Hematopoietic multipotent progenitor cell treated with erythropoietin and hydrocortisone succinate and interleukin-3 and kit ligand, for 17 days (in vitro differentiated cells): ENCODE results near the gene BICD1.
"Not testable (repeated sequence)": the region's sequence is repeated elsewhere in the genome, so short reads cannot be mapped to it uniquely, and the experiment has no call there.

Experiments used
- DNase-seq: peaks from one replicate; pipeline ENCODE4 v3.0.0-alpha.2; 2015; ENCODE audit warnings: low spot score

Gene BICD1

DNA sequence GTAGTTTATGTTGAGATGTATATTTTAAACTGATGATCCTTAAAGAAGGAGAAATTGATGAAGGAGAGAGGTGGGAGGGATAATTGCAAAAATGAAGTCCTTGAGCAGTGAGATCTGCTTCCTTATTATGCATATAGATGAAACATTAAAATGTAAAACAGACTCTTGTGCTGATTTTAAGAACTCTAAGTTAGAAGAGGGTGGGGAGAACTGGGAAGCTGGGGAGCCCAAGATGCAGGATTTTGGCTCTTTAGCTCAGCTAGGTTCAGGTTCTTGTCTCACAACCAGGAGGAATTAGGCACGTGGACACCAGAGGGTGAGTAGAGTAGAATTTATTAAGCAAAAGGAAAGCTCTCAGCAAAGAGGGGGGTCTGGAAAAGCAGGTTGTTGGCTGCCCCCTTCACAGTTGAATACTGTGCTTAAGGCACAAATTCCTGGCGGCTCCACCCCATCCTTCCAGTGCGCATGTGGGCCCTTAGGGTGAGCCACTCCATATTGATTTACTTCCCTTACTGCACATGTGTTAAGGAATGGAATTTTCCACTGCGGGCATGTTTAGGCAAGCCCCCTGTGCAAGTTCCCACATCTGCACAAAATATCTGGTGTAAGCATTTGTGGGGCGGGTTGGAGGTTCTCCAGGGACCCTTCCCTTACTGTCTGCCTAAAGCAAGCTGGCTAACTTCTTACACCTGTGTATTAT, 141.9 kb downstream of the BICD1 start:
- no peak for DNase-seq

DNA sequence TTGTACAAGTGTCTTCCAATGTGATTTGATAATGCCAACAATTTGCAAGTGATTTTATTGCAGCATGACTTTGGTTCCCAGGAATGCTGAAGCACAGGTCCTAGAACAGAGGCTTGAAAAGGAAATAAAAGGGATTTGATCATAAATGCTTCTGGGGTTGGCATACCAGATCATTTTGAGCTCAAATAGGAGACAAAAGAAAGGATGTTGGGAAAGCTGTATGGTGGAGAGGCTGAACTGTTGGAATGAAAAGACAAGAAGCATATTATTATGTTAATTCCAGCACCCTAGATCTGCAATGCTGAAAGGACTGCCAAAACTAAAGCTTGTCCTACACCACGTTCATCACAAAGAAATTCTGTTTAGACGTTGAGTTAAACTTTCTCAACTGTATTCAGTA, 143.1 kb downstream of the BICD1 start:
- no peak for DNase-seq

DNA sequence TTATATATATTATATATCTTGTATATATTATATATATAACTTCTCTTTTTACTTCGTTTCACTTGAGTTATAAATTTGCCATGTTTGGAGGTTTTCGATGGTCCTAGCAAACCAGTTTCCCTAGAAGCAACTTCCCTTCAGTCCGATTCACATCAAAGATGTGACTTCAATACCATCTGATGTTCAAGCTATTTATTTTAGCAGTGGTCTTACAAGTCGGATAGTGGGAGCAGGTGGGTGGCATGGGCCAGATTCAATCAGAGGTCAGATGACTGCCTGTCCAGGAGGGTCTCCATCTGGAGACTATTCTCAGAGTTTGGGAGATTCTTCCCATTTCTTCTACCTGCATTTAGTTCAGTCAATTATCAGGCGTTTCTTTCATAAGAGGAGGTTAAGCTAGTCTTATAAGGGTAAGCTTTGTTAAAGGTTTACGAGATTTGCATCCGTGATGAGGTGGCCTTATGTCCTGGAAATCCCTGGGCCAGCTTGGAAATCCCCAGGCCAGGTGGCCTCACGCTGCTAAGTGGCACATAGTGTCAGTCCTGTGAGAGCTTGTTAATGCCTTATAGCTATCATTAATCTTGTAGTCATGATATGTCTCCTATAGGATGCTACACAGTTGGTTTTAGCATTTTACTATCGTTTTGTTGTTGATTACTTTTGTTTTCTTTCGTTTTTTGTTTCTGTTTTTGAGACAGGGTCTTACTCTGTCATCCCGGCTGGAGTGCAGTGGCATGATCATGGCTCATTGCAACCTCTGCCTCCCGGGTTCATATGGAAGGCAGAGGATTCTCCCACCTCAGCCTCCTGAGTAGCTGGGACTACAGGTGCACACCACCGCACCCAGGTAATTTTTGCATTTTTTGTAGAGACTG, 145.8 kb downstream of the BICD1 start:
- no peak for DNase-seq

DNA sequence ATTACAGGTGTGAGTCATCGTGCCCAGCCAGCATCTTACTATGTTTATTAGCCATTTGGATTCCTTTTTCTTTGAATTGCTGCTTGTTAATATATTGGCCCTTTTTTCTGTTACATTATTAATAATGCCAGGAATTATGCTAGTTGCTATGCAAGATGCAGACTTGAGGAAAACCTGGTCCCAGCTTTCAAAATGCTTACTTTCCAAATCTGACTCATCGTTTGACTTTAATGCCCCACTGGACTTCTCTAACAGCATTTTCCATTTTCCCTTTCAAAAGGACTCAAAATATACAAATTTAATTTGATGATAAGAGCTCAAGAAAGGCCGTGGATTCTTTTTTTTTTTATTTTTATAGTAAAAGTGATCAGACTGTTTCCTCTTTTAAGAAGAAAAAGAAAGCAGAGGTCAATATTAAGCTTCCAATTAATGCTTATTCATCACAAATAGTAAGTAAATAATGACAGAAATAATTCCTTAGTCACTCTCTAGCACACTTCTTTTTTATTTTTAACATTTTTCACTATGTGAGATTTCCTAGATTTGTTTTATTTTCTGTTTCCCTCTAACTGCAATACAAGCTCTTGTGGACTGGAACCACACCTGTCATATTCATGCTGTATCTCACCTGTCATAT, 146.6 kb downstream of the BICD1 start:
- no peak for DNase-seq

DNA sequence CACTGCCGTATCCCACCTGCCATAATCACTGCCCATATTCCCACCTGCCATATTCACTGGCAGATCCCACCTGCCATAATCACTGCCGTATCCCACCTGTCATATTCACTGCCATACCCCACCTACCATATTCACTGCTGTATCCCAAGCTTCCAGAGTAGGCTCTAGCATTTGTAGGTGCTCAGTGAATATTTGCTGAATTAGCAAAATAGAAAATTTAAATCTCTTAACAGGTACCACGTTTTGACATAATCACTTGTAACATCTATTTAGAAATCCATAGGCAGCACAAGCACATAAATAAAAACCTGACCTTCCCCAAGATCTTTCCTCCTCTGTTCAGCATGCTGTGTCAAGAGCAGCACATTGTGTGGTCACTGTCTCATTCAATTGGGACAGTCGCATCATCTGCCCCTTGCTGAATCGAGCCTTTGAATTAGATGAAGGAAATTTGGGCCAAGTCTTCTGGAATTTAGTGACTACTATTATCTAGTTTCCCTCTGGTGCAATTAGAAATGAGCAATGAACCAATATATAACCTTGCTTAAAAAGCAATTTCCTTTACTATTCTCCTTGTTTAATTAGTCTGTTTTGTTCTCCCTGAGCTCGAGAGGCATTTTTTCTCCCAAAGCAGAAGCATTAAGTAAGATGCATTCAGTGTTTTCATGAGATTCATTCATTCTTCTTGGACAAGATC, 147.8 kb downstream of the BICD1 start:
- DNase-seq: no peak

DNA sequence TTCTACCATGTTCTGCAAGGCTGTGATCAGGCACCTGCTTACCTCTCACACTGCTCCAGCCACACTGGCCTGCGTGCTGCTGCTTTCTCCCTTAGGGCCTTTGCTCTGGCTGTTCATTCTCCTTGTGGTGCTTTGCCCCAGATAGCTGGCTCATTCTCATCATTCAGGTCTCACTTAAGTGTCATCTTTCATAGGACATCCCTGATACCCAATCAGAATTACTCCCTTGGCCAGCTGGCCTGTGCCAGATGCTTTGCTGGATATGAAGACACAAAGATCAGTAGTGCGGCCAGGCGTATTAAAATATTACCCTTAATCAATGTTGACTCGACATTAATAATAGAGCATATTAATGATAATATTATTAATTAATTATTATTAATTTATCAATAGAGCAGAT, 148.9 kb downstream of the BICD1 start:
- DNase-seq: no peak

DNA sequence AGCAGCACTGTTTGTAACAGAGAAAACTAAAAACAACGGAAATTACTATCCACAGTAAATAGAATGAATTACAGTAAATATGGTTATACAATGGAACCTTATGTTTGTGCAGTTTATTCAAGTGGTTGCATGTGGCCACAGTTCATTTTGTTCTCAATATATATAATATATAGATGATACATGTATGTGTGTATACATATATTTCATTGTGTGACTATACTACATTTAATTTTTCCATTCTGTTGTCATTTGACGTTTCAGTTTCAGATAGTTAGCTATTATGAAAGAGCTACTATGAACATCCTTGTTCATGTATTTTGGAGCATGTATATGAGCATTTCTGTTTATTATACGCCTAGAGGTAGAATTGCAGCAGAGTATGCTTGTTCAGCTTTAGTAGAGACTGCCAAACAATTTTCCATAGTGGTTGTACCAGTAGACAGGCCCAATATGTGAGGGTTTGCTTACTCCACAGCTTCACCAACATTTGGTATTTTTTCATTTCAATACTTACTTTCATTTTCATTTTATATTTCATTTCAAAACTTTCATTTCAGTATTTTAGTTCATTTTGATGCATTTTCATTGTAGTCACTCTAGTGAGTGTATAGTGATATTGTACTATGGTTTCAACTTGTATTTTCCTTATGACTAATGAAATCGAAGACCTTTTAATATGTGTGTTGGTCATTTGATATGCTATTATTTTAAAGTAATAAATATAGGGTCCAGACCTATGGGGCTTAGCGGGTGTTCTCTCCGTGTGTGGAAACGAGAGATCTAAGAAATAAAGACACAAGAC, 151.2 kb downstream of the BICD1 start:
- no peak for DNase-seq

DNA sequence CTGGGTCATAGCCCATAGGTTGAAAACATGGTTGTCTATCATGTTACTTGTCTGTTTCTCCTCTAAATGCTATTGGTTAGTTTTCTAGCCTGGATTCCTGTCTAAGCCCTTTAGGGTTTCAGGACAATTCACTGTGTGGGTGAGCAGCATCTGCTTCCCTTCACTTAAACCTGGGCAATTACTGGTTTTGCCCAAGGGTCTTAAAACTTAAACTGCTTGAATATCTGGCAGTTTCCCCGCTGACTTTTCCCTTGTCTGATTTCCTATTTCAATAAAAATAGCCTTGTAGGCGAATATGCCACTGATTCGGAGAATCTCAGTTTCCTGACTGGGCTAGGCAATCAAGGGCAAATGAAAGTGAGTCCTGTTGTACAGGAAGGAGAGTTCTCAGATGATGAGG, 154.0 kb downstream of the BICD1 start:
- no peak for DNase-seq

DNA sequence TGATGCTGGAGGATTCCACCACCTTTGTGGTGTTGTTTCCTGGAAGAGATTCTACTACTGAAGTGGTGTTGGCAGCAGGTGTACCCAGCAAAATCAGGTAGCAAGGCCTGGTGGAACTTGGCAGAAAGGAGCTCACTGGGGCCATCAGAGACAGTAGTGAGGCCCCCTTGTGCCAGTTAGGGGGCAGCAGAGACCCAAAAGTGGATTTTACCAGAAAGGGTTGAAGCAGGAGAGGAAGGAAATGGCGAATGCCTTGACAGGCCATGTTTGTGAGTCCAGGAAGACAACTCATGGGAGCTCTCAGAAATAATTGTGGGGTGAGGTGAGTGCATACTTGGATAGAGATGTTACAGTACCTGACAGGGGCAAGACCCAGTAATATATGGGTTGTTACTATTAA, 155.0 kb downstream of the BICD1 start:
- no peak for DNase-seq

DNA sequence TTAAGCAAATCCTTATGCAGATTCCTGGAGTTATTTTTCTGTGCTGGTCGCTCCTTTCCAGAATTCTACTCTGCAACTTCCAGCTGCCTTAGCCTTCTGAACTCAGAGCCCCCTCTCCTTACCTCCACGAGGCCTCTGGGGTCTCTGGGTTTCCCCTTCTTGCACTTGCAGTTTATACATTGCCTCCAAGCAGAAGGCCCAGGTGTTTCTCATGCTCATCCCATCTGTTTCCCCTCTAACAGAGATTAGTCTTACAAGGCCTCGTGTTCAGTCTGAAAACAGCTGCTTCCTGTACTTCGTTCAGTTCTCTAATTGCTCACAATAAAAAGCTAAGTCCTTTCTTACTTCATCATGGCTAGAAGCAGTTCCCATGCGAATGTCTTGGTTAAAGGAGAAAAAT, 158.3 kb downstream of the BICD1 start:
- DNase-seq: no peak

DNA sequence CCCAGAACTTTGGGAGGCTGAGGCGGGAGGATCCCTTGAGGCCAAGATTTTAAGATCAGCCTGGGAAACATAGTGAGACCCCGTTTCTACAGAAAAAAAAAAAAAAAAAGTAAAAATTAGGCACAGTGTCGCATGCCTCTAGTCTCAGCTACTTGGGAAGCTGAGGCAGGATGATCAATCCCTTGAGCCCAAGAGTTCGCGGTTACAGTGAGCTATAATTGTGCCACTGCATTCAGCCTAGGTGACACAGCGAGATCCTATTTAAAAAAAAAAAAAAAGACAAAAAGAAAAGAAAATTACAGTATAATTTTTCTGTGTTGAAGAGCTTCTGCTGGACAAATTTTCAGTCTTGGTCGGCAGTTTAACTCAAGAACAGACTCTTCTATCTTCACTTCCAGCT, 158.8 kb downstream of the BICD1 start:
- no peak for DNase-seq

DNA sequence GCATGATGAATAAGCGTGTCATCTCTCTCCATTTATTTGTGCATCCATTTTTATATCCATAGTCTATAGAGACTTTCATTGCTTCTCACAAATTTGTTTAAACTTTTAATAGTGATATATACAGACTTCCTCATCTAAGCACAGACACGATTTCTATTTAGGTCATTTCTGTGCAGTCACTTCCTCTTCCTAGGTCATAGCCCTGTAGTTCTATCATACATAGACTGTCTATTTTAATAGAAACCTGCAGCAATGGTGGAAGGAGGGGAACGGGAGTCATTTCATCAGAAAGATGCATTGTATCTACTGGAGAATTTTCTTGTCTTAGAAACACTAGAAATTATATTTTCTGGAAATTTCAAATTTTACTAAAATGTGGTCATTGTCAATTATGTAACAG, 159.3 kb downstream of the BICD1 start:
- no peak for DNase-seq

DNA sequence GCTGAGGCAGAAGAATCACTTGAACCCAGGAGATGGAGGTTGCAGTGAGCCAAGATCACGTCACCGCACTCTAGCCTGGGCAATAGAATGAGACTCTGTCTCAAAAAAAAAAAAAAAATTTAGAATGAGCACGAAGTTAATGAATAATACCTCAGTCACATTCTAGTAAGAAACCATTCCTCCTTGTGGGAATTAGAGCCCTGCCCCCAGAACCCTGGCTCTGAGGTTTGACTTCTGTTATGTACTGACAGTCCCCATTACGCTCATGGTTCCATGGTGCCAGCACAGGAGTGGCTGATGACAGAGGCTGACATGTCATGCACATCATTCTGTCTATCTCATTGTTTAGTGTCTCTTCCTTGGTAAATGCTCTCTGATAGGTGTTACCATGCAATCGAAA, 160.1 kb downstream of the BICD1 start:
- no peak for DNase-seq

DNA sequence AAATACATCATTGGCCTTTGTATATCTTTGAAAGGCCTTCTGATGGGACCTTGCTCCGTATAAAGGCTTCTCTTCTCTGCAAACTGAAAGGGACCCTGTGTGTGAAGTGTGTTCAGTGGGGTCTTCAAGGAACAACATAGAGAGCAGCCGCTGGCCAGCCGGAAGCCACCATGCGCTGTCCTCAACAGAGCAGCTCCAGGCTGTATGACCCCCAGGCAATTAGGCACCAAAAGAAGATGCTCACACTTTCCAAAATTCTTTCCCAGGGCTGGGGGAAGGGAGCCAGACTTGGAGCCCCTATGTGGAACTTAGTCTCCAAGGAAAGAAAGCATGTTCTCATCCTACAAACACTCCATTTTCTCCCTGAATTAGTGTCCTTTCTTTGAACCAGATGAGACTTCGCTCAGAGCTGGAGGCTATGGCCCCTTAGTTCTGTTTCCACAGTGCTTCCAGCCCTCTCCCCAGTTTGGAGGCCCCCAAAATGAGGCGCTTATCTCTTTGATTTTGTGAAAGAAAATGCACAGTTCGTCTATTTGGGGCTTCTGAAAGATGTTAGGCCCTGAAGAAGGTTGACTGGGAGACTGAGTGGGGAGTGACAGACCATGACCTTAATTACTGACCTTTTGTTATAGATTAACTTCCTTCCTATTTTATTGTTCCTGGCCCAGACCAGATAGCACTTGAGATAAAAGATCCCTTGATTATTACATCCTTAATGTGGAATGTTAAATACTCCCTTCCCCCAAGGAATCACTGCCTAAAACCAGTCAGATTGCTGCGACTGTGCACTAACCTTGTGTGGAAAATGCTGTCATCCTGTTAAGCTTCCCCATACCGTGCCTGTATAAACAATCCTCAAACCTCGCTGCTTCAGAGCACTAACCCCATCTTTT, 164.4 kb downstream of the BICD1 start:
- no peak for DNase-seq

DNA sequence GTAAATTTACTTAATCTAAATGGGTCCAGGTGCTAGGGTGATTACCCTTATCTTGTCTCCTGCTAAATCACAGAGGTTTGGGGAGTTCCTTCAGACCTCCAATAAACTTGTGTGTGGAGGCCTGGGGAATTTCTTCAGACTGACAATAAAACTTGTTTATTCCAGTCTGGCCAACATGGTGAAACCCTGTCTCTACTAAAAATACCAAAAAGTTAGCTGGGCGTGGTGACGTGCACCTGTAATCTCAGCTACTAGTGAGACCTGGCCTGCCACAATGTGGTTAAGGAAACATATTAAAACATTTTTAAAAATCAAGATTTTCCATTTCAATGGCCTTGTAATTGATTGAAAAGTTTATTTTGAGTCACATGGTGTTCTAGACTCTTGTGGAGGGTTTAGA, 165.8 kb downstream of the BICD1 start:
- no peak for DNase-seq

DNA sequence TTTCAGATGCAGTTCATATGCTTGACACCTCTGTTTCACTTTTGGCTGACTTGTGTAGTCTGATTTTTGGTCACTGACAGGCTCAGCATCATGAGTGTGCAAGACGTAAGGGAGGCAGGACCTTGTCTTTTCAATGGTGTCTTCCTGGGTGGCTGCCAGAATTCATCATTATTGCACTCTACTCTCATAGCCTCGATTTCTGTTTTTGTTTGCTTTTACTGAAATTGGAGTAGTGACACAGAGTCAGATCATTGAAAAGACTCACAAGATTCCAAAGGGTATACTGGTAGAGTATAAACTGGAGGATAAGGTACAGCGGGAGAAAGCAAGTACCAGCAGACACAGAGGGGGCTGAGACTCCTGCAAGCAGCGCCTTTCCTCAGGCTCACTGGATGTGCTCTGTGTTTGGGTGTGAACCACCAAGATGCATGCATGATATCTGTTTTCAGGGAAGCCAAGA, 166.4 kb downstream of the BICD1 start:
- no peak for DNase-seq

DNA sequence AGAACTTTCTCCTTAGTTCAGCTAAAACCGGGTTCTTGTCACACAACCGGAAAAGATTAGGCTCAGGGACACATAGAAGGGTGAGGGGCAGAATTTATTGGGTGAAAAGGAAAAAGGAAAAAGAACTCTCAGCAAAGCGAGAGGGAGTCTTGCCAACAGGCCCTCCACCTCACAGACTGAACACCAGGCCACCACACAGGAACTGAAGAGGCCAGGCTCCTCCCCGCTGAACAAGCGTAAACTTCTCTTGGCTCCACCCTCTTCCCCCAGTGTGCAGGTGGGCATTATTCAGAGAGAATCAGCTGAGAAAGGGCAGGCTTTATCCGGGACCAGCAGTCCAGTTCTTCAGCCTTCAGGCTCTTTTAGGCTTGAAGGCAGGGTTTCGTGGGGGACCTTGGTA, 167.1 kb downstream of the BICD1 start:
- DNase-seq: no peak

DNA sequence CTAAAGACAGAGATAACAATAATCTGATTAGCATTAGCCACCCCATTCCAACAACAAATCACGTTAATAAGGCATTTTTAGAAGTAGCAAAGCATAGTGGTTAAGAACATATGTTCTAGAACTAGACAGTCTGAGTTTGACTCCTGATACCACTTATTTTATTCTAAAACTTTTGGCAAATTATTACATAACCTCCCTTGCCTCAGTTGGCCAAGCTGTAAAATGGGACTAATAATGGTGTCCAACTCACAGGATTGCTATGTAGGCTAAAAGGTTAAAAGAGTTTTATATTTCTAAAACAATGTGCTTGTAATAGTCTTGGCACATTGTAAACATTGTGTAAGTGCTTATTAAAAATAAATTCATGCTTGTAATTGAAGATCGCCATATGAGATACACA, 168.0 kb downstream of the BICD1 start:
- no peak for DNase-seq

DNA sequence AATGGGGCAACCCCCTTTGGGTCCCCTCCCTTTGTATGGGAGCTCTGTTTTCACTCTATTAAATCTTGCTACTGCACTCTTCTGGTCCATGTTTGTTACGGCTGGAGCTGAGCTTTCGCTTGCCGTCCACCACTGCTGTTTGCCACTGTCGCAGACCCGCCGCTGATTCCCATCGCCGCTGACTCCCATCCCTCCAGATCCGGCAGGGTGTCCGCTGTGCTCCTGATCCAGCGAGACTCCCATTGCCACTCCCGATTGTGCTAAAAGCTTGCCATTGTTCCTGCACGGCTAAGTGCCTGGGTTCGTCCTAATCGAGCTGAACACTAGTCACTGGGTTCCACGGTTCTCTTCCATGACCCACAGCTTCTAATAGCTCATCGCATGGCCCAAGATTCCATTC, 168.9 kb downstream of the BICD1 start:
- DNase-seq: not testable (repeated sequence)

DNA sequence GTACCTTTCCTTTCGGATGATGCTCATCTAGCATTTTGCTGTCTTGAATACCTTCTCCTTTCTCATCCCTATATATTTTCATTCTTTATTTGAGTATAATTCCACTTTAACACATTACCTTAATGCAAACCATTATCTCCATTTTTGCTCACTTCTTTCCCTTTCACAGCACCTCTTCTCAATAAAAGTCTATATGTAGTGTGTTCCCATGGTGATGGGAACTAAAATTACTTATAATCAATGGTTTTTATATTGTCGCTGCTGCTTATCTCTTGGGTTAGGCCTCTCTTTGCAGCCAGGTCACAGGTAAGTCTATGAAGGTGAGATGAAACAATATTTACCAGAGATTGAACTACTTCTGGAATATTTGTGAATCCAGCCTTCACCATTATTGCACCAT, 171.1 kb downstream of the BICD1 start:
- DNase-seq: no peak

DNA sequence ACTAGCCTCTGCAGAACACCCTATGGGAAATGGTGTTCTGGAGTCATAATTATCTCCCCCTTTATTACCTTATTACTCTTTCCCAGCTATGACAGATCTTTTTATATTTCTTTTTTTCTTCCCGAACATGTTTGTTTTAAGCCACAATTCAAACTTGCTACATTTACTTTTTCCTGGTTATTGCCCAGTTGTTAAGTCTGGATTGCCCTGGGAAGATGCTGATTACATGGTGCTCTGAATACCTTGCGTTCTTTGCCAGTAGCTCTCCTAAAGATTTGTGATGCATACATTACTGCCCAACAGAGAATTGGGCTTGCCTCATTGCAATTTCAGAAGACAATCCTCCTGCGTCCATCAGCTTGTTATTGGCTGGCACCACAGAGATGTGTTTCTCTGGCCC, 174.5 kb downstream of the BICD1 start:
- no peak for DNase-seq
